Measurements from ENCODE around the gene LYSMD2. TPM values are rescaled to one million over a fixed set of nuclear protein-coding genes. Genes with fewer than 3 reads are reported as not detected.
A peak's percentile ranks its signal among the peaks of the same experiment; 100 is the strongest.

Gene LYSMD2
- total RNA-seq, 1 experiment from 2014 or later, result 2.2 TPM

GRCh38 chr15:51681303-51681963, 56.0 kb downstream of the LYSMD2 start, which contains the start of gene SCG3 (continued):
- TF ChIP-seq PREB (CRISPR knock-in tag; IDR thresholded peaks at IDR 0.05; ENCODE audit: borderline replicate concordance) (peak; percentile 84; the same call in 1 of the 2 replicates), AR (CRISPR knock-in tag; IDR thresholded peaks at IDR 0.05) (no peak), TEAD1 (CRISPR knock-in tag; IDR thresholded peaks at IDR 0.05) (peak; percentile 97), FOXP4 (CRISPR knock-in tag; IDR thresholded peaks at IDR 0.05) (peak; percentile 98), TEAD4 (CRISPR knock-in tag; IDR thresholded peaks at IDR 0.05) (peak; percentile 91), GTF2I (CRISPR knock-in tag; conservative IDR thresholded peaks at IDR 0.05) (no peak), SOX15 (CRISPR knock-in tag; IDR thresholded peaks at IDR 0.05) (no peak), STAT6 (CRISPR knock-in tag; conservative IDR thresholded peaks at IDR 0.05; ENCODE audit: low read depth) (no peak), CBFB (CRISPR knock-in tag; IDR thresholded peaks at IDR 0.05; ENCODE audit: low read depth) (peak; percentile 97), CDX4 (CRISPR knock-in tag; IDR thresholded peaks at IDR 0.05; ENCODE audit: borderline replicate concordance) (no peak), E2F4 (CRISPR knock-in tag; IDR thresholded peaks at IDR 0.05; ENCODE audit: borderline replicate concordance, low read depth) (no peak; the same call in 1 of the 2 replicates), JAZF1 (CRISPR knock-in tag; IDR thresholded peaks at IDR 0.05) (no peak), GRHL2 (CRISPR knock-in tag; IDR thresholded peaks at IDR 0.05; ENCODE audit: insufficient replicate concordance, severe bottlenecking) (no peak), HMGXB4 (CRISPR knock-in tag; IDR thresholded peaks at IDR 0.05) (peak; percentile 70; the same call in 1 of the 2 replicates), ZNF281 (CRISPR knock-in tag; IDR thresholded peaks at IDR 0.05) (peak; percentile 95), USF1 (CRISPR knock-in tag; IDR thresholded peaks at IDR 0.05) (peak; percentile 76), ZNF263 (CRISPR knock-in tag; IDR thresholded peaks at IDR 0.05; ENCODE audit: low read depth) (no peak), RORB (CRISPR knock-in tag; IDR thresholded peaks at IDR 0.05) (no peak), E2F5 (CRISPR knock-in tag; IDR thresholded peaks at IDR 0.05) (peak; percentile 94), NFE2L1 (CRISPR knock-in tag; IDR thresholded peaks at IDR 0.05) (peak; percentile 96), ZNF423 (CRISPR knock-in tag; IDR thresholded peaks at IDR 0.05) (no peak)

Data from WTC11 (cell line).